ENCODE data around the gene OR2V2. TPM values are rescaled to one million over a fixed set of nuclear protein-coding genes. Genes with fewer than 3 reads are reported as not detected.

Gene OR2V2
- polyA plus RNA-seq, 1 experiment: not detected

- Histone ChIP-seq H3K9me3 (ENCODE audit: control insufficient read depth, insufficient read depth, low read length) (no peaks in the 10 kb centered on the region), H3K4me3 (ENCODE audit: low read depth, low read length) (no peak overlapping the region; the same call in 1 of the 2 replicates), H3K27me3 (ENCODE audit: control insufficient read depth, insufficient read depth, low read length) (peaks cover 2% of the 10 kb centered on the region), H3K27ac (ENCODE audit: low read depth, low read length) (no peak overlapping the region)
- CTCF ChIA-PET: interaction anchor here (0.6 kb wide), 1 partner anchor 19 kb away, joined by 3 read pairs; no protein-coding TSS in a partner anchor
- POLR2A ChIA-PET: interaction anchor here (0.6 to 2.9 kb wide), 2 partner anchors 12 to 20 kb away, joined by 4 to 15 read pairs; partner anchors contain the start of gene TRIM41
- DNase-seq (ENCODE audit: low read depth, low spot score): no peak
- no peak for TF ChIP-seq CTCF (IDR thresholded peaks at IDR 0.05; ENCODE audit: low read depth, low read length)
Observed at GRCh38 chr5:181203093-181203711, 55.8 kb downstream of the OR2V2 start.

- ChIA-PET CTCF (no interaction called here), POLR2A (interaction anchor here (2.9 kb wide), 1 partner anchor 12 kb away, joined by 15 read pairs; no protein-coding TSS in a partner anchor)
- TF ChIP-seq CTCF (IDR thresholded peaks at IDR 0.05; ENCODE audit: low read depth, low read length): no peak
- no peak overlapping the region for H3K27ac ChIP-seq (ENCODE audit: low read depth, low read length)
- H3K9me3 ChIP-seq (ENCODE audit: control insufficient read depth, insufficient read depth, low read length): no peaks in the 10 kb centered on the region
- peak overlapping the region; percentile 56 for H3K4me3 ChIP-seq (ENCODE audit: low read depth, low read length)
- H3K27me3 ChIP-seq (ENCODE audit: control insufficient read depth, insufficient read depth, low read length): peaks cover 2% of the 10 kb centered on the region
- no peak for DNase-seq (ENCODE audit: low read depth, low spot score)
Observed at GRCh38 chr5:181203777-181204112, 56.4 kb downstream of the OR2V2 start.

GRCh38 chr5:181204113-181204825 is 56.9 kb downstream of the OR2V2 start:
- Histone ChIP-seq H3K27me3 (ENCODE audit: control insufficient read depth, insufficient read depth, low read length) (peaks cover 2% of the 10 kb centered on the region), H3K27ac (ENCODE audit: low read depth, low read length) (no peak overlapping the region), H3K4me3 (ENCODE audit: low read depth, low read length) (peak overlapping the region; percentile 56), H3K9me3 (ENCODE audit: control insufficient read depth, insufficient read depth, low read length) (no peaks in the 10 kb centered on the region)
- POLR2A ChIA-PET: interaction anchor here (0.6 to 2.9 kb wide), 3 partner anchors 13 to 420 kb away, joined by 3 to 15 read pairs (median 5); no protein-coding TSS in a partner anchor
- CTCF ChIA-PET: interaction anchor here (1.3 kb wide), 1 partner anchor 12 kb away, joined by 6 read pairs; no protein-coding TSS in a partner anchor
- no peak for DNase-seq (ENCODE audit: low read depth, low spot score)
- TF ChIP-seq CTCF (IDR thresholded peaks at IDR 0.05; ENCODE audit: low read depth, low read length): peak; percentile 12; the same call in 1 of the 2 replicates

GRCh38 chr5:181204826-181205760 is 57.7 kb downstream of the OR2V2 start, which contains the start of gene TRIM7:
Gene TRIM7, minus strand, starts transcription at chr5:181205196. Its CDS starts 86 bp downstream, at chr5:181205110.
- POLR2A ChIA-PET: interaction anchor here (0.6 to 2.9 kb wide), 3 partner anchors 13 to 421 kb away, joined by 3 to 15 read pairs (median 5); no protein-coding TSS in a partner anchor
- no peak for DNase-seq (ENCODE audit: low read depth, low spot score)
- H3K9me3 ChIP-seq (ENCODE audit: control insufficient read depth, insufficient read depth, low read length): no peaks in the 10 kb centered on the region
- no peak for TF ChIP-seq CTCF (IDR thresholded peaks at IDR 0.05; ENCODE audit: low read depth, low read length)
- CTCF ChIA-PET: interaction anchor here (1.3 kb wide), 1 partner anchor 13 kb away, joined by 6 read pairs; no protein-coding TSS in a partner anchor
- no peak within 1 kb of the TSS for H3K27ac ChIP-seq (ENCODE audit: low read depth, low read length)
- peak within 1 kb of the TSS; percentile 56 for H3K4me3 ChIP-seq (ENCODE audit: low read depth, low read length)
- peaks cover 2% of the 10 kb centered on the region for H3K27me3 ChIP-seq (ENCODE audit: control insufficient read depth, insufficient read depth, low read length)

Data from AG04450 (cell line).